HK-2 (cell line): ENCODE data around the gene DKKL1.
"Not testable (repeated sequence)": the region's sequence is repeated elsewhere in the genome, so short reads cannot be mapped to it uniquely, and the experiment has no call there.

Experiments
- DNase-seq: peaks from one replicate; pipeline ENCODE4 v3.0.0-alpha.2; 2018; ENCODE audit not compliant: unreplicated experiment

The DKKL1 gene

GRCh38 chr19:49363268-49364082 is at the start of gene DKKL1:
TSS of gene DKKL1 (plus strand) at chr19:49363877. CDS start at chr19:49363999, 122 bp downstream.
- peak; percentile 100 for DNase-seq

DNA sequence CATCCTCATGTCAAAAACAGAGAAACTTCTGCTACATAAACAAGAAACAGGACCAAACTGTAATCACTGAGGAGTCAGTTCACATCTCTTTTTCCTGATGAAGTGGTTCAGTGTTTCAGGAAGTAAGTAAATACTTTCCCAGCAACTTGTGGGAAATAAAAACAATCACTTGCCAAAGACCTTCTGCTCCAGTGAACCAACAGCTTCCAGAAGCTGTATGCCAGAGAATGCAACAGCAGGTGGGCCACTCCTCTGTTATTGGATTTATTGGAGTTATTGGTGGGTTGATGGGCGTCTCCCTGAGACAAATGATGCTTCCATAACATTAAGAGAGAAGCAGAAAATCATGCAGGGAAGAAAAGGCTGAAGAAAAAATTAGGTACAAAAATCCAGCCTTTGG is 48.6 kb upstream of the DKKL1 start:
- no peak for DNase-seq

DNA sequence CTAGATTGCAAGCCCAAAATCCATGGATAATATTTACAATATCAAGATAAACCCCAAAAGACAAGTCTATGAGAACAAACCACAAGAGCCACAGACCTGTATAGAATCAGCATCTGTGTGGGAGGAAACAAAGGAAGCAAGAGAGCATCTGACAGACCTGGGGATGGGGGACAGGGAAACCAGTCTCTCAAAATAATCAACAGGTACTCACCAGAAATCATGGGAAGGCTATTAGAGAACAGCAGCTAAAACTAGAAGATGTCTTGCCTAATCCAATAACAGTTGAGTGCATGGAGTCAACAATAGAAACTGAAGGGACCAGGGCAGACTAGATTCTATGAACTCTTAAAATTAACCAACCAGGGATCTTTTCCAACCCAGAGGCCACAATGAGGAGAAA is 47.4 kb upstream of the DKKL1 start:
- no peak for DNase-seq

DNA sequence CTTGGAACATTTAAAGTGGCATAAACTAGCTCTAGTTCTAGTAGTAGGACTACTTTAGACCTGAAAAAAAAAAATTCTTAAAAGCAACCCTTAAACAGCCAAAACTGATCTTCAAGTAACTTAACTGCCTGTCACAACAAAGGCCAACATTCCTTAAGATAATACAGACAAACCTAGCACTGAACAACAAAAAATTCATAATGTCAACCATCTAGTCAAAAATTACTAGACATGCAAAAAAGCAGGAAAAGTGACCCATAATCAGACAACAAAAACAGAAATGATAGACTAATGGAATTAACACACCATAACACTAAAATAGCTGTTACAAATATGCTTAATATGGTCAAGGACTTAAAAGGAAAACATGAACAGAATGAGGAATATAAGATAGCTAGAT is 45.4 kb upstream of the DKKL1 start:
- DNase-seq = no peak

GRCh38 chr19:49324801-49325576 is 38.7 kb upstream of the DKKL1 start, which contains the start of gene SLC6A16:
TSS of gene SLC6A16 (minus strand) at chr19:49325191. CDS start at chr19:49311347, 13,844 bp downstream.
- DNase-seq = no peak

DNA sequence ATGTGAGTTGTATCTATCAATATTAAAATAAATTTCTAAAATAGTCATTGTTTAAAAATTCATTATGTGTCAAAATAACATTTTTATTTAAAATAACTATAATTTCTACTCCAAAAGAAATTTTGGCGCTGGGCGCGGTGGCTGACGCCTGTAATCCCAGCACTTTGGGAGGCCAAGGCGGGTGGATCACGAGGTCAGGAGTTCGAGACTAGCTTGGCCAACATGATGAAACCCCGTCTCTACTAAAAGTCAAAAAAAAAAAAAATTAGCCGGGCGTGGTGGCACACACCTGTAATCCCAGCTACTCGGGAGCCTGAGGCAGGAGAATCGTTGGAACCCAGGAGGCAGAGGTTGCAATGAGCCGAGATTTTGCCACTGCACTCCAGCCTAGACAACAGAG is 37.9 kb upstream of the DKKL1 start:
- DNase-seq = not testable (repeated sequence)

DNA sequence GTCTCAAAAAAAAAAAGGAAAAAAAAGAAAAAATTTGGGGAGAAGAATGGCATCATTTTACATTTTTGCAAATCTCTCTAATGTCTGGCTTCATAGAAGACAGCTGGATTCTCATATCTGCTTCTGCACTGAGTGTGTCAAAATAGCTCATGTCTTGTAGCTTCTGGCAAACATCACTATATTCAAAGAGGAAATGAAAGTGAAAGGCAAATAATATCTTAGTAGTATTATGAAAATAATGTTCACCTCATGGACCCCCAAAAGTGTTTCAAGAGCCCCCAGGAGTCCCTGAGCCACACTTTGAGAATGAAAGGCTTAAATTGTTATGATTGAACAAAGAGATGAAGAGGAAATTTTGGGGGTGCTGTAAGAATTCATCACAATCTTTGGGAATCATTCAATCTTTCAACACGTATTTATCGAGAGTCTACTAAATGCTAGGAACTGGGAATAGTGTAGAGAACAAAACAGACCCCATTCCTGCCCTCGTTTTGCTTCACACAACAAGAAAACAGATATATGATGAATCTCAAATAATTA is 37.4 kb upstream of the DKKL1 start:
- no peak for DNase-seq

DNA sequence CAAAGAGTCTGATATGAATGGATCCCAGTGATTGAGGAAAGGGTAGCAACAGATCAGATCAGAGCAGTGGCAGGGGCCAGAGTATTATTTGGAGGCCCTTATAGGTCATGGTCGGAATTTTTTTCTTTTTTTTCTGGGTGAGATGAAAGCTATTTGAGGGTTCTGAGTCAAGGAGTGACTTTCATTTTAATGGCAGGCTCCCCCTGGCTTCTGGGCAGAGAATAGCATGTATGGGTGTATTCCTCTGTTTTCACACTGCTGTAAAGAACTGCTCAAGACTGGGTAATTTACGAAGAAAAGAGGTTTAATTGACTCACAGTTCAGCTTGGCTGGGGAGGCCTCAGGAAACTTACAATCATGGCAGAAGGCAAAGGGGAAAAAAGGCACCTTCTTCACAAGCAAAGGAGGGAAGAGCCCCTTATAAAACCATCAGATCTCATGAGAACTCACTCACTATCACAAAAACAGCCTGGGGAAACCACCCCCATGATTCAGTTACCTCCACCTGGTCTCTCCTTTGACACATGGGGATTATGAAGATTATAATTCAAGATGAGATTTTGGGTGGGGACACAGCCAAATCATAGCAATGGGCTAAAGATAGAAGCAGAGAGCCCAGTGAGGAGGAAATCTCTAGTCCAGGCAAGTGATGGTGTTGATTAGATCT is 35.7 kb upstream of the DKKL1 start:
- no peak for DNase-seq

DNA sequence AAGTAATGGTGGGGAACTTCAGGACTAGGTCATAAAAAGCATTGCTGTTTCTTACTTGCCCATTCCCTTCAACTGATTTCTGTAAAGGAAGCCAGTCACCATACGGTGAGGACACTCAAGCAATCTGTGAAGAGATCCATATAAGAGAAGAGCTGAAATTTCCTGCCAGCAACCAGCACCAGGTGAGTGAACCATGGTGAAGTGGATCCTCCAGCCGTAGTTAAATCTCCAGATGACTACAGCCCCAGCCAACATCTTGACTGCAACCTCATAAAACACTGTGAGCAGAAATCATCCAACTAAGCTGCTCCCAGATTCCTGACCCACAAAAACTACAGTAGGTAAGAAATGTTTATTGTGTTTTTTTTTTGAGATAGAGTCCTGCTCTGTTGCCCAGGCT is 34.9 kb upstream of the DKKL1 start:
- DNase-seq = no peak

- DNase-seq = not testable (repeated sequence)
Measured at GRCh38 chr19:49331187-49331586, 32.5 kb upstream of the DKKL1 start.

DNA sequence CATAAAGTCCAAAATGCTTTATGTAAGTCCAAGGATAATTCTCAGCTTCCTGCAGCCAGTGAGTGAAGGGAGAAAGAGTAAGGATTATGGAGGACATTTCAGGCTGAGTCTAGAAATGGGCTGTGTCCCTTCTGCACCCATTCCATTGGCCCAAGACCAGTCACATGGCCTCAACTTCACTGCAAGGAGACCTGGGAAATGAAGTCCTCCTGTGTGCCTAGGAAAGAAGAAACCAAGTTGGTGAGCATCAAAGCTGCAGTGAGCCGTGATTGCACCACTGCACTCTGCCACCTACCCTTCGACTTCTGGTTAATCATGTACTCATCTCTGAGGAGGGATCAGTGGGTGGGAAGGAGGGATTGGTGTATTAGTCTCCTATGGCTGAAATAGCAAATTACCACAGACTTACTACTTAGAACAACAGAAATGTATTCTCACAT is 32.0 kb upstream of the DKKL1 start:
- DNase-seq = peak; percentile 65

DNA sequence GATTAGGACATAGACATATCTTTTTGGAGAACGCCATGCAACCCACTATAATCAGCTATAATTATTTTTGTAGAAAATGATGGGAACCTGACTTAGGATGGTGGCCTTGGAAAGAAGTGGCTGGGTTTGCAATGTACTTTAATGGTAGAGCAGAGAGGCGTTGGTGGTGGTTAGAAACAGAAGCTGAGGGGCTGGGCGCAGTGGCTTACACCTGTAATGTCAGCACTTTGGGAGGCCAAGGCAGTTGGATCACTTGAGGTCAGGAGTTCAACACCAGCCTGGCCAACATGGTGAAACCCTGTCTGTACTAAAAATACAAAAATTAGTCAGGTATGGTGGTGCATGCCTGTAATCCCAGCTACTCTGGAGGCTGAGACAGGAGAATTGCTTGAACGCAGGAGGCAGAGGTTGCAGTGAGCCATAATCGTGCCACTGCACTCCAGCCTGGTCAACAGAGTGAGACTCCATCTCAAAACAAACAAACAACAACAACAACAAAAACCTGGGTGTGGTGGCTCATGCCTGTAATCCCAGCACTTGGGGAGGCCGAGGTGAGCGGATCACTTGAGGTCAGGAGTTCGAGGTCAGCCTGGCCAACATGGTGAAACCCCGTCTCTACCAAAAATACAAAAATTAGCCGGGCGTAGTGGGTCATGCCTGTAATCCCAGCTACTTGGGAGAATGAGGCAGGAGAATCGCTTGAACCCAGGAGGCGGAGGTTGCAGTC is 30.8 kb upstream of the DKKL1 start:
- DNase-seq = not testable (repeated sequence)

- no peak for DNase-seq
Measured at GRCh38 chr19:49333418-49333805, 30.3 kb upstream of the DKKL1 start.

GRCh38 chr19:49333811-49334288 is 29.8 kb upstream of the DKKL1 start:
- no peak for DNase-seq

DNA sequence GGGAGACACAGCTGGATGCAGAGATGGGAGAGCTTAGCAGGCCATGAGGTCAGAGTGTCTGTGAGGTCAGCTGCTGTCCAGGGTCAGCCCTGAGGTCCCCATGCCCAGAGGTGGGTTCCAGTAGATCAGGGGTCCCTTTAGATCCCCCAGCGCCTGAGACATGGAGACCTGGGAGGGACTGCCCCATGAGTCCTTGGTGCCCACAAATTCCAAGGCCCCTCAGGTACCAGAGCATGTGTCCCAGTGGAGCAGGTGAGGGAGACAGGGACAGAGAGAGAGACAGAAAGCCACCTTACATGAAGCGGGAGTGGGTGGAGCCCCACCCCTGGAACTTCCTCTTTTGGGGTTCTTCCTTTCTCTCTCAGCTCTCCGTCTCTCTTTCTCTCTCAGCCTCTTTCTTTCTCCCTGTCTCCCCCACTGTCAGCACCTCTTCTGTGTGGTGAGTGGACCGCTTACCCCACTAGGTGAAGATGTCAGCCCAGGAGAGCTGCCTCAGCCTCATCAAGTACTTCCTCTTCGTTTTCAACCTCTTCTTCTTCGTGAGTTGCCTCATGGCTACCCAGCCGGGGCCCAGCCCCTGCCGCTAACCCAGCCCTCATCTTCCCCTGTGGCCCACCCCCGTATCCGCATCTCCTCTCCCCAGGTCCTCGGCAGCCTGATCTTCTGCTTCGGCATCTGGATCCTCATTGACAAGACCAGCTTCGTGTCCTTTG is 28.4 kb upstream of the DKKL1 start, which contains the start of gene CD37:
Gene CD37, plus strand, starts transcription at position 336 of the 713 bp plus-strand sequence. Its CDS starts 135 bp downstream, at position 471.
- no peak for DNase-seq

GRCh38 chr19:49335784-49336481 is 27.7 kb upstream of the DKKL1 start:
- DNase-seq = no peak

DNA sequence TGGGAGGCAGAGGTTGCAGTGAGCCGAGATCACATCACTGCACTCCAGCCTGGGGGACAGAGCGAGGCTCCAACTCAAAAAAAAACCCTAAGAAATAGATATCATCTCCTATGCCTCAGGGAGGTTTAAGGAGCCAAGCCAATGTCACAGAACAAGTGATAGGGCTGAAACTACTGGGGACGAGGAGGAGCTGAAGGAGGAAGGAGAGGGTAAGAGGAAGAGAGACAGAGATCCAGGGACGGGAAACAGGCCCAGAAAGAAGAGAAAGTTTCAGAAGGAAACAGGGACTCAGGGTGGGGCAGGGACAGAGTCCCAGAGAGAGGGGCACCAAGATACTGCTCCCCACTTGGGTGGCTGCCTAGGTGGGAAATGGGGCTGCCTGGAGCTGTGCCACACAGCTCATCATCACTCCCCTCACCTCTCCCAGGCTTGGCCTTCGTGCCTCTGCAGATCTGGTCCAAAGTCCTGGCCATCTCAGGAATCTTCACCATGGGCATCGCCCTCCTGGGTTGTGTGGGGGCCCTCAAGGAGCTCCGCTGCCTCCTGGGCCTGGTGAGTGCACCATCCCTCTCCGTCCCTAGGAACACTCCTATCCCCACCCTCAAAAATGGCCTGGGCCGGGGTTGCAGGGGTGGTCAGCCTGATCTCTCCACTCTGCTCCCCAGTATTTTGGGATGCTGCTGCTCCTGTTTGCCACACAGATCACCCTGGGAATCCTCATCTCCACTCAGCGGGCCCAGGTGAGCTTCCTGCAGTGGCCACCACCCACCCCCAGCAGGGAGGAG is 27.0 kb upstream of the DKKL1 start:
- no peak for DNase-seq

DNA sequence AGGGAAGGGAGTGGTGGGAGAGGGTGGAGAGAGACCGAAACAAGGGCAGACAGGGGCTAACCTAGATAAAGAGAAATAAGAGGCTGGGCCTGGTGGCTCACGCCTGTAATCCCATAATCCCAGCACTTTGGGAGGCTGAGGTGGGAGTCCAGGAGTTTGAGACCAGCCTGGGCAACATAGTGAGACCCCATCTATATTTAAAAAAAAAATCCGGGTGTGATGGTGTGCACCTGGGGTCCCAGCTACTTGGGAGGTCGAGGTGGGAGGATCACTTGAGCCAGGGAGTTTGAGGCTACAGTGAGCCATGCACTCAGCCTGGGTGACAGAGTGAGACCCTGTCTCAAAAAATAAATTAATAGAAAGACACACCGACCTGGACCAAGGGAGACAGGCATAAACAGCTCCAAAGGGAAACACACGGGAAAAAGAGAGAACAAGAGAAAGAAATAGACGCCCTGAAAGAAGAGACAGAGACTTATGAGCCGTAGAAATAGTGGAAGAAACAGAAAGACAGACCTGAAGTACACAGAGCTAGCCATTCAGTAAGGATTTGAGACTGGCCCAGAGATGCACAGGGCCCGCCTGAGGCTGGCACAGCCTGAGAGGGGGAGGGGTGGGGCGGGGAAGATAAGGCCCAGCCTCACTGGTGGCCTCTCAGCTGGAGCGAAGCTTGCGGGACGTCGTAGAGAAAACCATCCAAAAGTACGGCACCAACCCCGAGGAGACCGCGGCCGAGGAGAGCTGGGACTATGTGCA is 26.2 kb upstream of the DKKL1 start:
- no peak for DNase-seq
